ENCODE data around the gene SLC7A10.
"Not testable (repeated sequence)": the region's sequence is repeated elsewhere in the genome, so short reads cannot be mapped to it uniquely, and the experiment has no call there.

Gene SLC7A10

GRCh38 chr19:33176670-33177416, 48.8 kb downstream of the SLC7A10 start:
- DNase-seq (ENCODE audit: low read depth): peak; percentile 98

- no peak for DNase-seq (ENCODE audit: low read depth)
Measured at GRCh38 chr19:33175886-33176669, 49.6 kb downstream of the SLC7A10 start.

GRCh38 chr19:33175156-33175782, 50.4 kb downstream of the SLC7A10 start:
- DNase-seq (ENCODE audit: low read depth): no peak

GRCh38 chr19:33174186-33174585, 51.5 kb downstream of the SLC7A10 start:
- DNase-seq (ENCODE audit: low read depth): no peak

- DNase-seq (ENCODE audit: low read depth): no peak
Measured at GRCh38 chr19:33171916-33172359, 53.7 kb downstream of the SLC7A10 start.

GRCh38 chr19:33171222-33171795, 54.3 kb downstream of the SLC7A10 start:
- no peak for DNase-seq (ENCODE audit: low read depth)

GRCh38 chr19:33168528-33168927, 57.1 kb downstream of the SLC7A10 start:
- no peak for DNase-seq (ENCODE audit: low read depth)

GRCh38 chr19:33167438-33167837, 58.2 kb downstream of the SLC7A10 start:
- DNase-seq (ENCODE audit: low read depth): no peak

GRCh38 chr19:33166037-33166436, 59.6 kb downstream of the SLC7A10 start:
- DNase-seq (ENCODE audit: low read depth): not testable (repeated sequence)

- no peak for DNase-seq (ENCODE audit: low read depth)
Measured at GRCh38 chr19:33163481-33163880, 62.2 kb downstream of the SLC7A10 start.

- no peak for DNase-seq (ENCODE audit: low read depth)
Measured at GRCh38 chr19:33161201-33161600, 64.4 kb downstream of the SLC7A10 start.

GRCh38 chr19:33159893-33160292, 65.8 kb downstream of the SLC7A10 start:
- DNase-seq (ENCODE audit: low read depth): no peak

GRCh38 chr19:33159149-33159548, 66.5 kb downstream of the SLC7A10 start:
- no peak for DNase-seq (ENCODE audit: low read depth)
